ENCODE measurements around the gene HAT1.

DNA sequence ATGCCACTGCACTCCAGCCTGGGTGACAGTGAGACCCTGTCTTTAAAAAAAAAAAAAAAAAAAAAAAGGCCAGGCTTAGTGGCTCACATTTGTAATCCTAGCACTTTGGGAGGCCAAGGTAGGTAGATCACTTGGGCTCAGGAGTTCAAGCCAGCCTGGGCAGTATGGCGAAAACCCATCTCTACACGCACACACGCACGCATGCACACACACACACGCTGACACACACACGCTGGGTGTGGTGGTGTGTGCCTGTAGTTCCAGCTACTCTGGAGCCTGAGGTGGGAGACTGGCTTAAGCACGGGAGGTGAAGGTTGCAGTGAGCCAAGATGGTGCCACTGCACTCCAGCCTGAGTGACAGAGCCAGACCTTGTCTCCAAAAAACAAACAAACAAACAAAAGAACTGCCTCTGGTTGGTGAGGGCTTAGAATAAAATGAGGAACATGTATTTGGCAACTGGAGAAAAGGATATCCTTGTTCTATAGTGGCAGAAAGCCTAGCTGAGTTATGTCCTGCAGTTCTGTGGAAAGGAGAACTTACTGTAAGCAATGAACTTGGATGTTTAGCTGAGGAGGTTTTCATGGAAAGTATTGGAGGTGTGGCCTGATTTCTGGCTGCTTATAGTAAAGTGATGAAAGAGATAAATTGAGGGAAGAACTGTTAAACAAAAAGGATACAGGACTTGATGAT is 34.0 kb downstream of the HAT1 start:
- TF ChIP-seq ZNF592 (IDR thresholded peaks at IDR 0.05) = no peak
- no peak for TF ChIP-seq JUNB (IDR thresholded peaks at IDR 0.05)
- TF ChIP-seq FOS (IDR thresholded peaks at IDR 0.05; ENCODE audit: borderline replicate concordance, extremely low read depth, insufficient read length) = no peak
- TF ChIP-seq SP1 (IDR thresholded peaks at IDR 0.05; ENCODE audit: low read depth, low read length) = no peak
- TF ChIP-seq POLR2A (IDR thresholded peaks at IDR 0.05; ENCODE audit: low read depth, low read length) = no peak
- TF ChIP-seq TCF12 (IDR thresholded peaks at IDR 0.05; ENCODE audit: low read depth, low read length) = no peak
- no peak for TF ChIP-seq CTCF (IDR thresholded peaks at IDR 0.05 in 2 of 3, conservative IDR thresholded peaks at IDR 0.05 in 1 of 3; ENCODE audit: control insufficient read depth in 2 of 3, extremely low read depth in 1 of 3, insufficient read depth in 1 of 3, low read depth in 3 of 3, low read length in 3 of 3)
